GM18520 (cell line): ENCODE measurements around the gene ABCA12.
"Not testable (repeated sequence)": the region's sequence is repeated elsewhere in the genome, so short reads cannot be mapped to it uniquely, and the experiment has no call there.

Source experiments
- ATAC-seq: cut with Tn5 transposase; IDR thresholded peaks from one replicate; pipeline ENCODE4 v1.9.1; 2021; ENCODE audit not compliant: unreplicated experiment

Gene ABCA12, protein sequence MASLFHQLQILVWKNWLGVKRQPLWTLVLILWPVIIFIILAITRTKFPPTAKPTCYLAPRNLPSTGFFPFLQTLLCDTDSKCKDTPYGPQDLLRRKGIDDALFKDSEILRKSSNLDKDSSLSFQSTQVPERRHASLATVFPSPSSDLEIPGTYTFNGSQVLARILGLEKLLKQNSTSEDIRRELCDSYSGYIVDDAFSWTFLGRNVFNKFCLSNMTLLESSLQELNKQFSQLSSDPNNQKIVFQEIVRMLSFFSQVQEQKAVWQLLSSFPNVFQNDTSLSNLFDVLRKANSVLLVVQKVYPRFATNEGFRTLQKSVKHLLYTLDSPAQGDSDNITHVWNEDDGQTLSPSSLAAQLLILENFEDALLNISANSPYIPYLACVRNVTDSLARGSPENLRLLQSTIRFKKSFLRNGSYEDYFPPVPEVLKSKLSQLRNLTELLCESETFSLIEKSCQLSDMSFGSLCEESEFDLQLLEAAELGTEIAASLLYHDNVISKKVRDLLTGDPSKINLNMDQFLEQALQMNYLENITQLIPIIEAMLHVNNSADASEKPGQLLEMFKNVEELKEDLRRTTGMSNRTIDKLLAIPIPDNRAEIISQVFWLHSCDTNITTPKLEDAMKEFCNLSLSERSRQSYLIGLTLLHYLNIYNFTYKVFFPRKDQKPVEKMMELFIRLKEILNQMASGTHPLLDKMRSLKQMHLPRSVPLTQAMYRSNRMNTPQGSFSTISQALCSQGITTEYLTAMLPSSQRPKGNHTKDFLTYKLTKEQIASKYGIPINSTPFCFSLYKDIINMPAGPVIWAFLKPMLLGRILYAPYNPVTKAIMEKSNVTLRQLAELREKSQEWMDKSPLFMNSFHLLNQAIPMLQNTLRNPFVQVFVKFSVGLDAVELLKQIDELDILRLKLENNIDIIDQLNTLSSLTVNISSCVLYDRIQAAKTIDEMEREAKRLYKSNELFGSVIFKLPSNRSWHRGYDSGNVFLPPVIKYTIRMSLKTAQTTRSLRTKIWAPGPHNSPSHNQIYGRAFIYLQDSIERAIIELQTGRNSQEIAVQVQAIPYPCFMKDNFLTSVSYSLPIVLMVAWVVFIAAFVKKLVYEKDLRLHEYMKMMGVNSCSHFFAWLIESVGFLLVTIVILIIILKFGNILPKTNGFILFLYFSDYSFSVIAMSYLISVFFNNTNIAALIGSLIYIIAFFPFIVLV (N-terminal part only)

DNA sequence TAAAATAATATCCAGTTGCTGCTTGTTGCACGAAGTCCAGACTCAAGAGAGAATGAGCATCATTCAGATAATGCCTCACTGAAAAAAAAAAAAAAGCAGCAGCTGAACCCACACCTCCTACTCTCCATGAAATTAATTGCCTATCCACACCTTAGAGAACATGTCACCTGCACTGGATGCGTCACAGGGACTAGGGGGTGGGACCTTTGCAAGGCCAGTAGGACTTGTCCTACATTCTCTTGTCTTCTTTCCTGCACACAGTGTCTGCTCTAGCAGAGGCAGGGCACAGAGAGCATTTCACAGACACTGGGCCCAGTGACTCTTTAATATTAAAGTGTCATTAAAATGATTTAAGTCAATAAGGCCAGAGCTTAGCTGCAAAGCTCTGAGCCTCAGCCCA lies at the start of gene ABCA12:
ABCA12 (minus strand) TSS at position 148 of the 400 bp plus-strand sequence. CDS start 418 bp downstream, outside the sequence.
- no peak for ATAC-seq

DNA sequence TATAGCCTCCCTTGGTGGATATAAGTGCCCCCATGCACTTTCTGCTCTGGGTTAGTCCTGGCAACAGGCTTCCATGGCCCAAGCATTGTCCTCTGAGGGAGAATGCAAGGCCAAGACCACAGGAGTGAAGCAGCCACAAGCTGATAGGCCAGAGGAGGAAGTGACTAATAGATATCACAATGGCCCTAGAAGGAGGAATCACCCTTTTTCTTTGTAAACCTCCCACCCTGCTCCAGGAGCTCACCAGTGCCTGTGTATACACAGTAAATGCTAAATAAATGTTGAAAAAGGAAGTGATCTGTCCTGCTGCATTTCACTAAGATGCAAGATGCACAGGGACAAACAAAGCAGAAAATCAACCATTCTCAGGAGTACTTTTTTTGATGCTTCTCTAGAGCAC lies 49.7 kb upstream of the ABCA12 start:
- no peak for ATAC-seq

DNA sequence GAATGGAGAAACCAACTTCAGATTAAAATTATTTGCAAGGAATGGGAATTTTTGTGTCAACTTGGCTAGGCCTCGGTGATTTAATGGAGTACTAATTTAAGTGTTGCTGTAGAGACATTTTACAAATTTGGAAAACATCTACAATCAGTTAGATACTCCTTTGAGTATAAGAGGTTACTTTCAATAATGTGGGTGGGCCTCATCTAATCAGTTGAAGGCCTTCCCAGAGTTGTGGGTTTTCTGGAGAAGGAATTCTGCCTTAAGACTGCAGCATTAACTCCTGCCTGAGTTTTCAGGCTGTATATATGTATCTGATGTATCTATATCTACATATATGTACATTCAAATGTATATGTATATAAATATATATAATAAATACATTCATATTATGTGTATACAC lies 47.6 kb upstream of the ABCA12 start:
- no peak for ATAC-seq

DNA sequence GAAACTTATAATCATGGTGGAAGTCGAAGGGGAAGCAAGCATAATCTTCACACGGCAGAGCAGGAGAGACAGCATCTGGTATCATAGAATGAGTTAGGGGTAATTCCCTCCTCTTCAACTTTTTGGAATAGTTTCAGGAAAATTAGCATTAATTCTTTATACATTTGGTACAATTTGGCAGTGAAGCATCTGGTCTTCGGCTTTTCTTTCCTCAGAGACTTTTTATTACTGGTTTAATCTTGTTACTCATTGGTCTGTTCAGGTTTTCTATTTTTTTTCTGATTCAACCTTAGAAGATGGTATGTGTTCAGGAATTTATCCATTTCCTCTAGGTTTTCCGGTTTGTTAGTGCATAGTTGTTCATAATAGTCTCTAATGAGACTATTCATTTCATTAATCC lies 39.7 kb upstream of the ABCA12 start:
- ATAC-seq = no peak

DNA sequence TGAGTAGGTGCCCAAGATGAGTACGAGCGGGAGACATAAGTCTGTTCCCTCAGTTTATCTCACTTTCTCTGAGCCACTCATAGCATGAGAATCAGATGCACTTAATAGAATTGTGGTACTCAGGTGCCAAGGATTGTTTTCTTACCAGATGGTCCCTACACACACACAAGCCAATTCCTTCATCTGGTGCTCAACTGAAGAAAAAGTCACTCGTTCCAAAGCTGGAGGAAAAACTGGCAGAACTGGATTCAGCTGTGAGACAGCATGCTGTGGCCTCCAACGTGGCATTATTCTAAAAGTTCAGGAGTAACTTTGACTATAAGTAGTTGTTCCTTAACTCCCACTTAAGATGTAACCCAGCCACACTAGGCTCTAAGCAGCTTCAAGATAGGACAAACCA lies 33.4 kb upstream of the ABCA12 start:
- ATAC-seq = no peak

DNA sequence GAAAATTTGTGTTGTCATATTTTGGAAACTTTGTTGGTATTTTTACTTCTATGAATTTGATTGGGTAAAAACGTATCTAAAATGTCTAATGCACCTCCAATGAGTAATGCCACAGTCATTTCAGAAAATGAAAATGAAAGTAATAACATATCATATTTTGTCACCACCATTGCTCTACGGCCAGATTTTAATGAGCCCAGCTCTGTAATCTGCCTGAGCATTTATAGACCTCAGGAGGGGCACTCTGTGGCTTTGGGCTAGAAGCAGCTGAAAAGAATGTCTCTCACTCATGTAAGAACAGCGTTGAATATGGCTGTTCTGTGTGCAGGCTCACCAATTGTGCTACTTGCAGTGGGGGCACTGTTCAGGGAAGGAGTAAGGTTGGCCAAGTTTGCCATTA lies 32.7 kb upstream of the ABCA12 start:
- ATAC-seq = peak; percentile 47

DNA sequence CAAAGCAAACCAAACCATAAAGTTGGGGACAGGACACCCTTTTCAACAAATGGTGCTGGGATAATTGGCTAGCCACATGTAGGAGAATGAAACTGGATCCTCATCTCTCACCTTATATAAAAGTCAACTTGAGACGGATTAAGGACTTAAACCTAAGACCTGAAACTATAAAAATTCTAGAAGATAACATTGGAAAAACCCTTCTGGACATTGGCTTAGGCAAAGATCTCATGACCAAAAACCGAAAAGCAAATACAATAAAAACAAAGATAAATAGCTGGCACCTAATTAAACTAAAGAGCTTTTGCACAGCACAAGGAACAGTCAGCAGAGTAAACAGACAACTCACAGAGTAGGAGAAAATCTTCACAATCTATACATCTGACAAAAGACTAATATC lies 28.1 kb upstream of the ABCA12 start:
- not testable (repeated sequence) for ATAC-seq

DNA sequence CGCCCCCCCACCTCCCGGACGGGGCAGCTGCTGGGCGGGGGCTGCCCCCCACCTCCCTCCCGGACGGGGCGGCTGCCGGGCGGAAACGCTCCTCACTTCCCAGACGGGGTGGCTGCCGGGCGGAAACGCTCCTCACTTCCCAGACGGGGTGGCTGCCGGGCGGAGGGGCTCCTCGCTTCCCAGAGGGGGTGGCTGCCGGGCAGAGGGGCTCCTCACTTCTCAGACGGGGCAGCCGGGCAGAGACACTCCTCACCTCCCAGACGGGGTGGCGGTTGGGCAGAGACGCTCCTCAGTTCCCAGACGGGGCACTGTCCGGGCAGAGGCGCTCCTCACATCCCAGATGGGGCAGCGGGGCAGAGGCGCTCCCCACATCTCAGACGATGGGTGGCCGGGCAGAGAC lies 24.9 kb upstream of the ABCA12 start:
- not testable (repeated sequence) for ATAC-seq

DNA sequence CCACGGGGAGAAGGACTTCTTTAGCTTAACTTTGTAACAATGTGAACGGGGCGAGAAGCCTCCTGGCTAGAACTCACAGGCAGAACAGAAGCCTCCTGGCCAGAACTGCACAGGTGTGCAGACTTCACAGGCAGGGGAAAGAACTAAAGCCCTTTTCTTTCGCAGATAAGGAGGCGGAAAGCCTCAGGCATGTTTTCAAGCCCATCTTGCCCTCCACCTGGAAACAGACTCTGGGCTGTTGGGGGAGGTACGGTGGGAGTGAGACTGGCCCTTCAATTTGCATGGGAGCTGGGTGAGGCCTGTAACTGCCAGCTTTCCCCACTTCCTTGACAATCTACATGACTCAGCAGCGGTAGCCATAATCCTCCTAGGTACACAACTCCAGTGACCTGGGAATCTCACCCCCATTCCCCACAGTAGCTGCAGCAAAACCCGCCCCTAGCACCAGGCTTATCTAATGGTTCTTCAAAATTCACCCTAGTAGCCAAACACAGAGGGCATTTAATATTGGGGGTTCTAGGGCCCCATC lies 22.9 kb upstream of the ABCA12 start:
- ATAC-seq = no peak

DNA sequence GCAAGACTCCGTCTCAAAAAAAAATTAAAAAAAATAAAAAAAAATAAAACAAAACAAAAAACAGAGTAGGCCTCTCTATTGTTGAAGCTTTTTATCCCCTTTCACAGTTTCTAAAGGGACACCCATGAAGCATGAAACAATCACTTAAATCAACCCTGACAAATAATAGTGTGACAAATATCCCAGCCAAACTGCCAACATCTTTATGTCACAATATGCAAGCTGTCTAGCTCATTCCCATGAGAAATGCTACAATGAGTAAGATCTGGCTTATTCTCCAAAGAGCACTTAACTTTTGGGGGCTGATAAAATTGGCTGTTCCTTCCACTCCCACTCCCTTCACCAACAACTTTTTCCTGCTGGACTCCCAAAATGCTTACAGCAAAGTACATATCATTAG lies 21.7 kb upstream of the ABCA12 start:
- ATAC-seq = no peak

DNA sequence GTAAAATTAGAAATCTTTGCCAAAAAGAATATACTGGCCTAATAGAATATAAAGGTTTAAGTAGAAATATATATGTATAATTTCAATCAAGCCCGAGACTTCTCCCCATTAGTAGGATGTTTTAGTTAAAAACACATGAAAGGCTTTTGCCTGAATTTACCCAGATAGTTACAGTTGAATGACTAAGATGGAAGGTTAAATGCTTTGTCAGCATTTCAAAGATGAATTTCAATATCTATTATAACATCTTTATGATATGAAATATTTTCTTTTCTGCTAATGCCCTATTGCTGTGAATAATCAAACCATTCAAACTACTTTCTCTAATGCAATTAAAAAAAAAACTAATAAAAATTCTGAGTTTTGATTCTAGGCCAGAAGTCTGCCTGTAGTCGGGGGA lies 18.0 kb upstream of the ABCA12 start:
- no peak for ATAC-seq

DNA sequence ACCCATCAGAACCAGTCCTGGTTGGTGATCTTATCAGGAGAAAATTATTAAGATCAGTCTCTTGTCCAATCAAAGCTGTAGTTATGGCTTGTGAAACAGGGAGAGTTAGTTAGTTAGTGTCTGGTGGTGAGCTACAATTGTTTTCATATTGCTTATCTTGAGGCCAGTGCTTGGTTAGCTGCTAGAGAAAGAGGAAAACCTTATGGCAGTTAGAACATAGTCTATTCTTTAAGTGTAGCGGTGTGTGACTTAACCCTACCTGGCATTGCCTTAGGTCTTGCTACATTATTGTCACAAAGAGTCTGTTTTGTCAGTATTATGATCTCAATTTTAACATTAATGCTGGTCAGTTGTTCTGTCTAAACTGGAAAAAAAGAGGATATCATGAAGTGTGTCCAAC lies 11.5 kb upstream of the ABCA12 start:
- ATAC-seq = no peak

DNA sequence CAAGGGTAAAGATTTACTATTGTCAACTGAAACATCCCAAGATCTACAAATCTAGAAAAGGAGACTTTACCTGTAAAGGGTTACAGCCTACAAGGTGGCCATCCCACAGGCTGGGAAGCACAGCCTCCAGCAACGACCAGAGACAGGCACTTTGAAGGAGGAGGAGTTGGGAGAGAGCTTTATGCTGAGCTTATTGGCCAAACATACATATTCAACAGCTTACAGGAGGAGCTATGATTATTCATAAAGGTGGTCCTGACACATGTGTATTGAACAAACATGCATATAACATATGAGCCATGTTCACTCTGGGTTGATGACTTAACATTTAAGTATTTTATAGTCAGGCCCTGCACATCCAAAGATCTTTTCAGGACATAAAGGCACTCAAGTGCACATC lies 11.1 kb upstream of the ABCA12 start:
- no peak for ATAC-seq

DNA sequence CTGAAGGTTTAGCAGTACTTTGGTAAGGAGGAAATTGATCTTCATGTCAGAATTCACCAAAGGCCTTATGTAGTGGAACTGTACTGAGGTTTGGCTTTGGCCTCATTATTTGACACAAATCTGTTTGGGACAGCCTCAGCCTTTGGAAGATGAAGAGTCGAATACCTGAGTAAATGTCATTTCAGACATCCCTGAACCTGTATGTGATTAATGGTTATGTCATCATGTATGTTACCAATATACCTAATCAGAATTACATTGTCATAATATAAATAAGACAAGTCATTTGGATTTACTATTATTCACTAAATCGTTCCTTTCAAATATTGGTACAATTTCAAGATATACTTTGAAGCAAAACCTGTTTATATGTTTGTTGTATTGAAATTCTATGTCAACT lies 10.6 kb upstream of the ABCA12 start:
- no peak for ATAC-seq

DNA sequence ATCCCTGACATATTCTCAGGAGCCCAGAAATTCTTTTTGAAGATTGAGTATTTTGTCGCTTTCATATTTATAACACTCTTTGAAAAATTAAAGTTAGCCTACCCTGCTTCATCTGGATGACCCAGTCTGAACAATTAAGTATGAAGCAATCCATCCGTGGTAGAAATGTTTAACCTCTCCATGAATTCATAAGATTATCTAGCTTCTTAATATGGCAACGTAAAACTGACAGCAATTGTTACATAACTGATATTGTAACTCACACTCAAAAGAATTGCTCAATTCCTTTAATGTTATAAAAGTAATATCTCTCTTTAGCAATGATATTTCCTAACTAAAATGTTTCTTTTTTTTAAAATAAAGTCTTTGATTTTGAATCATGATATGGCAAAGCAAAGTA lies 7.2 kb upstream of the ABCA12 start:
- no peak for ATAC-seq

DNA sequence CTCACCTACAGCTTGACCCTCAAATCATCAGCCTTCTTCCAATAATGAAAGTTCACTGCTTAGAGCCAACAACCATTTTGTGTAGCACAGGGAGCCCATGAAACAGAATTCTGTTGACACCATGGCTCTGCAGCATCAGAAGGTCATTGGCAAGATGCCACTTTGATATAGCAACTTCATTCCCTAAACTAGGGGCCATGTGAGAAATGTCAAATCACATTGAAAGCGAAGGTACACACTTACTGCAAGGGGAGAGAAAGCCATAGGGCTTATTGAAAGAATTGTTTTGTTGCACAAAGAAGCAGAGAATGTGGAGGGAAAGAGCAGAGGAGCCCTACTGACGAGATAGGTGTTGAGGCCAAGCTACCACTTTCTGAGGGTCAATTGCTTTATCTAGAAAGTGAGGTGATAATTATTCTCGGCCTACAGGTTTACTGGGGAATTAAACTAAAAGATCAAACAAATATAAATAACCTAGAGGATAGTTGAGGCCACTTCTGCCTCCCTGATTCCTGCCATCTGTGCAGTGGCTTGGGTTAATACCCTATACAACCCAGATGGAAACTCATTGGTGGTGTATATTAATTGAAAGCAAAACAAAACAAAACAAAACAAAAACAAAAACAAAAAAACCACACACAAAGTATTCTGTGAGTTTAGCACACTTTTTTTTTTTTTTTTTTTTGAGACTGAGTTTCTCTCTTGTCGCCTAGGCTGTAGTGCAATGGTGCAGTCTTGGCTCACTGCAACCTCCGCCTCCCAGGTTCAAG lies 5.9 kb upstream of the ABCA12 start:
- ATAC-seq = no peak

DNA sequence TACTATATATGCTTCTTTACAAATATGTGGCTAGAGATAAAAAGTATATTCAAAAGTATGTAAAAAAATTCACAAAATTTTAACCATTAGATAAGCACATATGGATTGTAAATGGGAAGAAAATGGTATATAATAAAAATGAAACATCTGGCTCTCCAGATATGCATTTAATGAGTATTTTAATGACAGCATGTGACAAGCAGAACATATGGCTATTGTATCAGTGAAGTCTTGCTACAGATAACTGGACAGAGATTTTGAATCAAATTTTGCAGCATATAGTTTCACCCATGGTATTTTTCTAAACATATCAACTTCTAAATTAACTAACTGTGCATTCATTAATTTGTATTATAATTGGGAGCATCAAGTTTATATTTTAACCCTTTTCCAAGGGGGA lies 5.0 kb upstream of the ABCA12 start:
- no peak for ATAC-seq

DNA sequence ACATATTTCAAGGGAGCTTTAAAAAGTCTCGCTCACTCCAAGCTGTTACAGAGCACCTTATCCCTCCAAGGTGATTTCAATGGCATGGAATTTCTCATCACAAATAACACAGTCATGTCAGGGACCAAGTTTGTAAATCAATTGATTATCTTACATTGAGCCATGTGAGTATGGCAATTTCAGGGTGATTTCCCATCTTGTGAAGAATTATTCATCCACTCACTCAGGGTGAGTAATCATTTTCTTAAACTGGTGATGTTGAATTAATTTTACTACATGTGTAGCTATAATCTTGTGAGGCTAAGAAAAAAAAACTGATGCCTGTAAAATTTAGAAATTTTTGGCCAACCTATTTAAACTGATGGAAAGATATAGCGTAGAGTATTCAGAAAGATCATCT lies 3.3 kb upstream of the ABCA12 start:
- ATAC-seq = no peak

DNA sequence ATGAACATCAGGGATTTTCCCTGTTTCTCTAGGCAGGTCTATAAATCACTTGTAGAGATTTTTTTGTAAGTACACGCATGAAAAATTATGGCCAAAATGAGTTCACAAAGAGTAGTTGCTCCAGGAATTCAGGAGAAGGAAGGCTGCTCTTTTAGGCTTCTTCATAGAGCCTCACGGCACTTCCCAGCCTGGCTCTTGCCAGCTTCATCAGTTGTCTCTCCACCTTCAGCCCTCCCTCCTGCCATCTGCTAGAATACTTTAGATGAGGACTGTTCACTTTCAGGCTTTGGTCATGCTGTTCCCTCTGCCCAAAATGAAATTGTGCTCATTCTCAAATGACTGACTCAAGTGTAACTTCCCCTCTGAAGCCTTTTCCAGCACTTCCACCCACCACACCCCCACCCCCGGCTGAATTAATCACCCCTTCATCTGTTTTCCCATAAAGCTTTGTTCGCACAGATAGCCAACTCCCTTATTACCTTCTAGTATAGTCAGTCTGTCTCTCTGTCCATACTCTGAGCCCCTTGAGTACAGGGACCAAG lies 1.8 kb upstream of the ABCA12 start:
- no peak for ATAC-seq

DNA sequence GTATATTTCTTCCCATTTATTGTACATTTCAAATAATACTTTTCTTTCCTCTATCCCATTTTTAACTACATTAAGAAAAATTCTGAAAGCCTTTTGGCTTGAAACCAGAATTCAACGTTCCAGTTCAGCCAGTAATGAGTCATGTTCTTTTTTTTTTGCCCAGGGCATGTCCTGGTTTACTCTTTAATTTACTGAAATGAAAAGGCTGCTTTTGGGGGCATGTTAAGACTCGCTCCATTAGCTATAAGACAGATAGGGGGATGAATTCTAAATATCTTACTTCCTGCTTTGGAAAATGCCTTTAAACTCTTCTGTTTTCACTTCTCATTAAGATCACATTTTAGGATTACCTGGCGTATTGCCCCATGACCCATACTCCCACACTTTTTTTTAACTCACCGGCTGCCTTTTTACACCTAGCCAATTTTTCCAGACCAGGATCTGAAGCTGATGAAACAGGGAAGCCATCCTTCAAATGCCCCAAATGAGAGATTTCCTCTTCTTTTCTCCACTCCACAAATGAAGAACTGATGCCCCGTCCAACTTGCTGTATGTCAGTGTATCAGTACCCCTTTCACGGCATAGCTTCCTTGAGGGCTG lies 585 bp downstream of the ABCA12 start:
- ATAC-seq = no peak
